GM18511 (cell line): ENCODE data around the gene CCDC50.

ENCODE experiments used
- ATAC-seq: cut with Tn5 transposase; IDR thresholded peaks from one replicate; pipeline ENCODE4 v1.9.1; 2021; ENCODE audit warnings: mild to moderate bottlenecking, moderate library complexity; ENCODE audit not compliant: unreplicated experiment

CCDC50 gene

DNA sequence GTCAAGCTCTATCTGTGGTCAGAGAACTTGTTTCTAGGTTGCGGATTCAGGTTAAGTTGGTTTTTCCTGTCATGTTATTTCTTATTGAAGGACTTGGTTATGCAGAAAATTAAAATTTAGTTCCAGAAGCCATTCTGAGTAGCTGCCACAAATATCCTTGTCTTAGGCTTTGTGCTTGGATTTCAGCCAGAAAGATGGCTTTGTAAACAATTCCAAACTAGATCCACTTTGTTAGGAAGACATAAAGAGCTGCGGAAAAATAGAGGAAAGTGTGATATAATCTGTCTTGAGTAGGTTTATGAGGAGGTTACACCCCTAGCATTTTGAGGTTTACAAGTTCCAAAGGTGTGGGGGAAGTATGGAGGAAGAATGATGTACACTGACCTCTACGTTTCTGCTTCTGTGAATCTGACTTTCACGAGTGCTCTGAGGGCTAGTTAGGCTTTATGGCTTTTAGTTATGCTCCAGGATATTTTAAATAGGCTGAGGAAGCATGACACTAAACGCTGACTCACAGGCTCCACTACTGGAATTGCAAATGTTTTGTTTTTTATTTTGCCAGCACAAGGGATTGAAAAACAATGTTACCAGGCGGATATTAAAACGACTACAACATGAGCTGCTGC is 47.4 kb downstream of the CCDC50 start:
- no peak for ATAC-seq

DNA sequence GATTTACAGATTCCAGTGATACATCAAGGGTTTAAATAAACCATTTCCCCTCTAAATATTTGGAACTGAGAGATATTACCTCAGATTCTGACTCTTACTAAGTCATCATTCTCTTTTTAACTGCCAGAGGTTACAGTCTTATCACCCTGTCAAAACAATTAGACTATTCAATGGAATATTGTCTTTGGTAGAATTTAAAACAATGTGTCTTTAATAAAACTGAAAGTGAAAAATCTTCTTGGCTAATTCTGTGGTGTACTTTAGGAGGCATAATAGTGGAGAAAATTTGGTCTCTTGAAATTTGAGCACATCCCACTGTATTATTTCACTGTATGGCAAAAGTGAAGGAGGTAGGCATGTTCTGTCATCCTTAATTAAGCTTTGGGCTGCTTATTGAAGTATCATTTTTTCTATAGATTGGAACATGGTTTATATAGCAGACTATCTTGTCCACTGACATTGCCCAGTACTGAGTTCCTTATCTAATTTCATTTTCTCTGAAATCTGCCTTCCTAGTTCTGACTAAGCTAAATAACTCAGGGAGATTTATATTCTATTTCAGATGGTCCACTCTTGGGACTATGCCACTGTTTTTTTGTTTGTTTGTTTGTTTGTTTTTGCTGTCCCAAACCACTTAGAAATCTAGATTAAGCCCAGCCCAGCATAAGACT is 49.1 kb downstream of the CCDC50 start:
- peak; percentile 41 for ATAC-seq

DNA sequence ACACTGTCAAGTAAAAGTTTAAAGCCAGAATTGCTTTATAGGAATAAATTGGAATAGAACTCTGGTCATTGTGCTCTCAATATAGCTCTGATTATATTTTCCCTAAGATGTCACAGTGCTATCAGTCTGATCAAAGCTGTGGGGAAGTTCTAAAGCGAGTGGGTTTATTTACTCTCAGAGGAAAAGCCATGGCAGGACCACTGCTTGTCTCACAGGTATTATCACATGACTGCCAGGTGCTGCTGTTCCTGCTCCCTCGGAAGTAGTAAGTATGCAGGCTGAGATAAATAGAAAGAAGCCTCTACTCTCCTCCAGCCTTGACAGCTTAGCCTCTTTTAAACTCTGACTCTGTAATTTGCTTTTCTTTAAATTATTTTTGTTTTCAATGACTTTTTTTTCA is 50.3 kb downstream of the CCDC50 start:
- ATAC-seq, result no peak

DNA sequence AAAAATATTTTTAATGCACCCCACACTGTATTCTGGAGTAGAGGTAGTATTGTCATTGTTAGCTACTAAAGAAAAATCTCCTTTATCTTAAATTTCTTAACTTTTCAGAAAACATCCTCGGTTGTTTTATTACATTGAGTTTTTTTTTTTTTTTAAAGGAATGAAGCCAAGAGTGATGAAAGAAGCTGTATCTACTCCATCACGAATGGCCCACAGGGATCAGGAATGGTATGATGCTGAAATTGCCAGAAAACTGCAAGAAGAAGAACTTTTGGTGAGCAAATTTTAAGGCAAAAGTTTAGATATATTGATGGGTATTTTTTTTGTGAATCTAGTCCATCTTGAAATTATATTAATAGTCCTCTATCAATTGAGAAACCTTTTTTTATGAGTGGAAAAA is 50.8 kb downstream of the CCDC50 start:
- no peak for ATAC-seq

DNA sequence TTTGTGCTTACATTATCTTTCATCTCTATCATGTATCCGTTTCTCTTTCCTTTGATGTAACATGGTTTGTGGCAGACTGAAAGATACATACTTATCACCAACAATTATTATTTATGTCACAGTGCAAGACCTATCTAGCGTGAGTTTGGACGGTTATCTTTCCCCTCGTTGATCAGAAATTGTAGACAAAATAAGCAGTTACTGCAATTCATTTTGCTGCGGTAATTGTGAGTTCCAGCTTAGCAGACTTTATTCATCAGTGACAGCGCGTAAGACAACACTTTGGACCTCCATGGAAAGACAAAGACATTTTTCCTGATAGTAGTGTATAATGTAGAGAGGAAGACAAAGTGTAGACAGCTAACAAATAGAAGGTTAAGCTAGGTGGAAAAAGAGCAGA is 52.1 kb downstream of the CCDC50 start:
- ATAC-seq, result no peak

- ATAC-seq, result peak; percentile 54
These were observed 53.5 kb downstream of the CCDC50 start for GRCh38 chr3:191382661-191383060.

DNA sequence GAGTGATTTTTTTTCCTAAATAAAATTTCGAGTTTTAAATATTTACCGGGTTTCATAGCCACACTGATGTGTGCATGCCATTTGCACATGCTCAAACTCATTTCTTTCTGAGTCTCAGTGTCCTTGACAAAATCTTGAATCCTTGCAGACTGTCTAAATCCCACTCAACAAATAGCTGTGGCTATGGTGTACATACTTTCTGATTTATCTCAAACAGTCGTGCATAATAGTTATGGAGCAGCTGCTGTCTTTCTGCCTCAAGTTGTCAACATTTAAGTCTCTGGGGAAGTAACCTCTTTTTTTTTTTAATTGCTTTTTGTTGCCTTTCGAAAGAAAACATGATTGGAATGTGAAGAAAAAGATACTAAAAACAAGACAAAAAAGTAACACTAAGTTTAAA is 53.9 kb downstream of the CCDC50 start:
- ATAC-seq, result no peak

DNA sequence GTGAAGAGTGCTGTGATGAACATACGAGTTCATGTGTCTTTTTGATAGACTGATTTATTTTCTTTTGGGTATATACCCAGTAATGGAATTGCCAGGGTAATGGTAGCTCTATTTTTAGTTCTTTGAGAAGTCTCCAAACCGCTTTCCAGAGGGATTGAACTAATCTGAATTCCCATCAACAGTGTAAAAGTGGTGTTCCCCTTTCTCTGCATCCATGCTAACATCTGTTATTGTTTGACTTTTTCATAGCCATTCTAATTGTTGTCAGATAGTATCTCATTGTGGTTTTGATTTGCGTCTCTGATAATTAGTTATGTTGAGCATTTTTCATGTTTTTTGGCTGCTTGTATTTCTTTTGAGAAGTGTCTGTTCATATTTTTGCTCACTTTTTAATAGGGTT is 55.9 kb downstream of the CCDC50 start:
- no peak for ATAC-seq

- no peak for ATAC-seq
These were observed 58.4 kb downstream of the CCDC50 start for GRCh38 chr3:191387441-191388077.

- no peak for ATAC-seq
These were observed 59.6 kb downstream of the CCDC50 start for GRCh38 chr3:191388823-191389222.

- ATAC-seq, result no peak
These were observed 61.4 kb downstream of the CCDC50 start for GRCh38 chr3:191390580-191390979.

- ATAC-seq, result no peak
These were observed 62.9 kb downstream of the CCDC50 start for GRCh38 chr3:191391861-191392808.

GRCh38 chr3:191393146-191393545 is 64.0 kb downstream of the CCDC50 start:
- no peak for ATAC-seq

GRCh38 chr3:191397771-191398170 is 68.6 kb downstream of the CCDC50 start:
- no peak for ATAC-seq

DNA sequence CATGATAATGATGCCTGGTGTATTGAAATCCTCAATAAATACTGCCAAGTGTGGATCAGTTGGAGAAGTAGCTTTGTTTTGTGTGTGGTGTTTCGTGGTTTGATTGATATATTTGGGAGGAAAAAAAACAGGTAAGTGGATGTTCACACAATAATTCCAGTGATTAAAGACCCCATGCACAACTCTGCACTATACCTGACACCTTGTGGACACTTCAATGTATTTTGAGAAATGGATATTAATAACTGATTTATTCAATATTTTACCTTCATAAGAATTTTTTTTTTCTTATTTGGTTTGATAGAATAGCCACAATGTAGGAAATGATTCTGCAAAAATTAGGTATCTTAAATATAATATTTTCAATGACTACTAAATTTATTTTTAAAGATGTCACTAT is 69.4 kb downstream of the CCDC50 start:
- ATAC-seq, result no peak

DNA sequence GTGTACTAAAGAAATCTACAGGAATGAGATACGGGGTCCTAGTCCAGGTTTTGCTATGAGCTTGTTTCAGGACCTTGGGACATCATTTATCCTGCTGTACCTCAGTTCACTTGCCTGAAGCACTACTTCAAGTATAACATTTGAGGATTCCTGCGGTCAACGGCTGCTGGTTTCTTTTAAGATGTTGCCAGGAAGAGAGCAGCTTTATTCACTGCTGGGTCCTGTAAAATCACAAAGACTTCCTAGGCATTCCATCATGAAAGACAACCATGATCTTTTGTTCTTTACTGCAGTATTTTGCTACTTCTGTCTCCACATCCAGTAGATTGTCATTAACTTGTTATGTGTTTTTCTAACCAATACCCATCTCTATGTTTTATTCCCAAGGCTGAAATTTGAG is 70.7 kb downstream of the CCDC50 start:
- no peak for ATAC-seq

DNA sequence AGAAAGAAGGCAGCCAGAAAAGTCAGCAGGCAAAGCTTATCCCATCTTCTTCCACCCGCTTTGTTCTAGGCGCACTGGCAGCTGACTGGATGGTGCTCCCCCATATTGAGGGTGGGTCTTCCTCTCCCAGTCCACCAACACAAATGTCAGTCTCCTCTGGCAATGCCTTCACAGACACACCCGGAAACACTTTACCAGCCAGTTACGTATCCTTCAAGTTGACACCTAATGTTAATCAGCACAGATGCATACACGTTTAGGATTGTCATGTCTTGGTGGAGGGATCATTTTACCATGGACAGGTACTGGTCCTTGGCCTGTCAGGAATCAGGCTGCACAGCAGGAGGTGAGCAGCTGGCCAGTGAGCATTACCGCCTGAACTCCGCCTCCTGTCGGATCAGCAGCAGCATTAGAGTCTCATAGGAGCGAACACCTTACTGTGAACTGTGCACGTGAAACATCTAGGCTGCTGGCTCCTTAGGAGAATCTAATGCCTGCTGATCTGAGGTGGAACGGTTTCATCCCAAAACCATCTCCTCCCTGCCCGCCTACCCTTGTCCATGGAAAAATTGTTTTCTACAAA is 72.7 kb downstream of the CCDC50 start:
- no peak for ATAC-seq

- ATAC-seq, result no peak
These were observed 80.7 kb downstream of the CCDC50 start for GRCh38 chr3:191409791-191410359.

GRCh38 chr3:191412759-191413158 is 83.6 kb downstream of the CCDC50 start:
- no peak for ATAC-seq

DNA sequence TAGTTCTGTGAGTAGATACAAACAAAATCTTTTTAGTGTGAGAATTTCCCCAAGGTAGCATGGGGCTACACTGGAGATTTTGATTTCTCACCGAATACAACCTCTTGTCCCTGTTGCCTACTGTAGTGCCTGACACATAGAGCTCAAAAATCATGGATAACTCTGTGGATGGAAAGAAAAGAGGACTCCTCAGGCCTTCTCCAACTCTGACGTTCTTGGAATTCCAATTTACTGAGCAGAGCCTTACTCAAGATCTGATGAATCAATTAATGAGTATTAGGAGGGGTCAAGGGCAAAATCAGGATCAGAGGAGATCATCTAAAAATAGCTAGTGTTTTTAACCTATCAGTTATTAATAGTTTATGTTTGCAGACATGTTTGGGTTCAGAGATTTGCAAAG is 85.1 kb downstream of the CCDC50 start:
- ATAC-seq, result no peak

DNA sequence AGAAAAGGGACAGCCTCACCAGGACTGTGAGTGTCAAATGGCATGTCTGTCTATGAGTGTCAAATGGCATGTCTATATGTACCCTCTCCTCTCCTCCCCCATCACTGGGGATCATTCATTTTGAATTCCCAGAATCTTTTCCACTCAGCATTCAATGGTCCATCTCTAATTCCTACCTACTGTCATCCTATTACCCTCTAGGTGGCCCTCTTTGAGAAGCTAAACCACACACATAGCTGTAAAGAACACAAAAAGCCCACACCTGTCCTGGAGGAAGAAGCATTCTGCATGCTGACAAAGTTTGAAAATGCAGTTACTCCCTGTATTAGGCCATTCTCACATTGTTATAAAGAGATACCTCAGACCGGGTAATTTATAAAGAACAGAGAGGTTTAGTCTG is 85.5 kb downstream of the CCDC50 start:
- no peak for ATAC-seq
